Astrocyte of the cerebellum (primary cell): ENCODE results near the gene ANKRD11.
A peak's percentile ranks its signal among the peaks of the same experiment; 100 is the strongest.

Source experiments
- DNase-seq: peaks from one replicate; pipeline ENCODE4 v3.0.0-alpha.2; 2011; ENCODE audit warnings: low read depth
- H3K4me3 ChIP-seq: 2 replicates; pipeline ENCODE4 v1.5.1; 2011; ENCODE audit warnings: mild to moderate bottlenecking, low read depth, low read length, moderate library complexity
- in situ Hi-C: cut with HindIII; loops from 2 replicates; pipeline ENCODE4 v1.10.0; 2017; ENCODE audit warnings: low sequenced_read_pairs
- TF ChIP-seq, protein P1 (sequence below): IDR thresholded peaks from 2 replicates; pipeline ENCODE4 v1.5.1; 2012; ENCODE audit warnings: low read length, low read depth, moderate library complexity, mild to moderate bottlenecking; ENCODE audit errors: missing control alignments

The ANKRD11 gene

DNA sequence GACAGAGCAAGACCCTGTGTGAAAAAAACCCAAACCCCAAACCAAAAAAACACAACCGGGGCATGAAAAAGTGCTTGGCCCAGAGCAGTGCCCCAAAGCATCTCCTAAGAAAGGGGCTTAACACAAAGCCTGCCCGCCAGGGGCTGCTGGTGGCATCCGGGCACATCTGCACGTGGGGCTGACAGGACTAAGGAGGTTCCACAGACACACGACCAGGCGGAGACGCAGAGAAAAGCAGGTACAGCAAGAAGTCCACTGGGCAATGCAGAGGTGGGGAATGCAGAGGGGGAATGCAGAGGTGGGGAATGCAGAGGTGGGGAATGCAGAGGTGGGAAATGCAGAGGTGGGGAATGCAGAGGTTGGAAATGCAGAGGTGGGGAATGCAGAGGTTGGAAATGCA lies 163.6 kb downstream of the ANKRD11 start:
- no peak overlapping the region for H3K4me3 ChIP-seq
- TF ChIP-seq, protein P1, sequence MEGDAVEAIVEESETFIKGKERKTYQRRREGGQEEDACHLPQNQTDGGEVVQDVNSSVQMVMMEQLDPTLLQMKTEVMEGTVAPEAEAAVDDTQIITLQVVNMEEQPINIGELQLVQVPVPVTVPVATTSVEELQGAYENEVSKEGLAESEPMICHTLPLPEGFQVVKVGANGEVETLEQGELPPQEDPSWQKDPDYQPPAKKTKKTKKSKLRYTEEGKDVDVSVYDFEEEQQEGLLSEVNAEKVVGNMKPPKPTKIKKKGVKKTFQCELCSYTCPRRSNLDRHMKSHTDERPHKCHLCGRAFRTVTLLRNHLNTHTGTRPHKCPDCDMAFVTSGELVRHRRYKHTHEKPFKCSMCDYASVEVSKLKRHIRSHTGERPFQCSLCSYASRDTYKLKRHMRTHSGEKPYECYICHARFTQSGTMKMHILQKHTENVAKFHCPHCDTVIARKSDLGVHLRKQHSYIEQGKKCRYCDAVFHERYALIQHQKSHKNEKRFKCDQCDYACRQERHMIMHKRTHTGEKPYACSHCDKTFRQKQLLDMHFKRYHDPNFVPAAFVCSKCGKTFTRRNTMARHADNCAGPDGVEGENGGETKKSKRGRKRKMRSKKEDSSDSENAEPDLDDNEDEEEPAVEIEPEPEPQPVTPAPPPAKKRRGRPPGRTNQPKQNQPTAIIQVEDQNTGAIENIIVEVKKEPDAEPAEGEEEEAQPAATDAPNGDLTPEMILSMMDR = no peak
- DNase-seq = no peak
- in situ Hi-C loops = loop anchor here (25.0 kb wide), 1 partner anchor 186 kb away; the partner anchor contains the start of gene SPG7

DNA sequence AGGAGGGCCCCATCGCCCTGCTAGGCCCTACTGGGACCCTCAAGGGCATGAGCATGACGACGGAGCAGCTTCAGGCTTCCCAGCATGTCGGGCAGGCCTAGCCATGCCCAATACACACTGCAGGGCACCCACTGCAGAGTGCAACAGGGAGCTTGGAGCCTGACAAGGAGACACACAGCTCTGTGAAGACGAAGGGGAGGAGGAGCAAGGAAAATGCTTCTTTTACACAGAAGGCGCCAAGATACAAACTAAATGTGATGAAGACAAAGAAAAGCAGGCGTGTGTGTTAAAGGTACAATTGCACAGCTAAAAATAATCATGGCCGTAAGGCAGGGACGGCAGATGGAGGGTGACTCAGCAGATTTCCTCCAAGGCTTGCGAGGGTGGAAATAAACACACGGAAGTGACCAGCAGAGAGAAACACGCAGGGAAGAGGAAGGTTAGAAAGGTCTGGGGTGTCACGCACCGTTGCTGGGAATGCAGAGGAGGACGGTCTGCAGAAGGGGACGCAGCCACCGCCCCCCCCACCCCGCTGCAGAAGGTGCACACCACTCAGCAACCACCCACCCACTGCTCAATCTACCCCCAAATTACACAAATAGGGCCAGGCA lies 164.4 kb downstream of the ANKRD11 start:
- TF ChIP-seq, protein P1 = no peak
- in situ Hi-C loops = loop anchor here (25.0 kb wide), 1 partner anchor 186 kb away; the partner anchor contains the start of gene SPG7
- DNase-seq = no peak

DNA sequence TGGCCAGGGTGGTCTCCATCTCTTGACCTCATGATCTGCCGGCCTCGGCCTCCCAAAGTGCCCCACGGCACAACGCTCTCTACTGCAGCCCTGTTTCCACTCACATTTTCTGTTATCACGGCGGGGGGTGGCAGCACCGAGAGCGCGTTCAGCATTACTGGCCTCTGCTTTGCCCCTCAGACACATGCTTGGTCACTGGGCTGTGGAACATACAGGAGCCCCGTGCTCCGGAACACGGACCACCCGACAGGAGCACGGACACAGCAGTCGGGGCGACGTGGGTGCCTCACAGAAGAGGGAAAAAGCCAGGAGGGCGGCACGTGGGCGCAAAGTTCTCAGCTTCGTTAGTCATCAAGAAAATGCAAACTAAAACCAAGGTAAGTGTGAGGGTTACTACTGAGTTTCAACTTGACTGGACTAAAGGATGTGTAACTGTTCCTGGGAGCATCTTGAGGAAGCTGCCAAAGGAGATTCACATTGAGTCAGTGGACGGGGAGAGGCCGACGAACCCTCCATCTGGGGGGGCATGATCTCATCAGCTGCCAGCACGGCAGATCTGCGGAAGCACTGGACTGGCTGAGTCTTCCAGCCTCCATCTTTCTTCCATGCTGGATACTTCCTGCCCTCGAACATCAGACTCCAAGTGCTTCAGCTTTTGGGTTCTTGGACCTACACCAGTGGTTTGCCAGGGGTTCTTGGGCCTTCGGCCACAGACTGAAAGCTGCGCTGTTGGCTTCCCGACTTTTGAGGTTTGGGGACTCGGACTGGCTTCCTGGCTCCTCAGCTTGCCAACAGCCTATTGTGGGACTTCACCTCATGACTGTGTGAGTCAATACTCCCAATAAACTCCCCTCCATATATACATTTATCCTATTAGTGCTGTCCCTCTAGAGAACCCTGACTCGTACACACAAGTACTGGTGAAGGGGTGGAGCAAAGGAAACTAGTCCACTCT lies 166.0 kb downstream of the ANKRD11 start:
- H3K4me3 ChIP-seq = no peak overlapping the region
- in situ Hi-C loops = loop anchor here (25.0 kb wide), 1 partner anchor 188 kb away; the partner anchor contains the start of gene SPG7
- TF ChIP-seq, protein P1 = no peak
- peak; percentile 48 for DNase-seq

More for the DNA sequence above, 164.4 kb downstream of the ANKRD11 start:
- no peak overlapping the region for H3K4me3 ChIP-seq

DNA sequence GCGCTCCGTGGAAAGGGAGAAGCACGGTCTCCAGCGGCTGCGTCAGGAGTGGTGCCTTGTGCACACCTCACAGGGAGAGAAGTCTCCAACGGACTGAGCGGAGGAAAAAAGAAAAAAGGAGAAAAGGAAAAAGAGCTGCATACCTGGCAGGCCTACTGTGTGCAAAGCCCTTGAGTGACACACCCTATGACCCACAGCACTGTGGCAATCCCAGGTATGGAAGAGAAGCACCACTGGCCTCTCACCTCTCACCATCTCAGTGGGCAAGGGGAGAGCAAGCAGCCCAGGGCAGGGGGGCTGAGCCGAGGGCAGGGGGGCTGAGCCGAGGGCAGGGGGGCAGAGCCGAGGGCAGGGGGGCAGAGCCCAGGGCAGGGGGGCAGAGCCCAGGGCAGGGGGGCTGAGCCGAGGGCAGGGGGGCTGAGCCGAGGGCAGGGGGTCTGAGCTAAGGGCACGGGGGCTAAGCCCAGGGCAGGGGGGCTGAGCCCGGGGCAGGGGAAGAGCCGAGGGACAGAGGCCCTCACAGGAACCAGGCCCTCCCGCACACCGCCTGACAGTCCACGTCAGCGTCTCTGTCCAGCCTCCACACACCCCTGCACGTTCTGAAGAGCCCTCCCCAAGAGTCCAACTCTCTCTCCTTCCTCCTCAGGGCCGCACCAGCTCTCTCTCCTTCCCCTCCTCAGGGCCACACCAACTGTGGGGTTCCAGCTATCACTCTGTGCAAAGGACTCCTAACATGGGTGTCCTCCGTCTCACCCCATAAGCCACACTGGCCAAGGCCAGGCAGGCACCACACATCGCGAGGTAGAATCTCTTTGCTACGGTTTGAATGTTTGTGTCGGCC lies 167.0 kb downstream of the ANKRD11 start:
- TF ChIP-seq, protein P1 = no peak
- in situ Hi-C loops = no loop called here
- DNase-seq = no peak
- H3K4me3 ChIP-seq = no peak overlapping the region

DNA sequence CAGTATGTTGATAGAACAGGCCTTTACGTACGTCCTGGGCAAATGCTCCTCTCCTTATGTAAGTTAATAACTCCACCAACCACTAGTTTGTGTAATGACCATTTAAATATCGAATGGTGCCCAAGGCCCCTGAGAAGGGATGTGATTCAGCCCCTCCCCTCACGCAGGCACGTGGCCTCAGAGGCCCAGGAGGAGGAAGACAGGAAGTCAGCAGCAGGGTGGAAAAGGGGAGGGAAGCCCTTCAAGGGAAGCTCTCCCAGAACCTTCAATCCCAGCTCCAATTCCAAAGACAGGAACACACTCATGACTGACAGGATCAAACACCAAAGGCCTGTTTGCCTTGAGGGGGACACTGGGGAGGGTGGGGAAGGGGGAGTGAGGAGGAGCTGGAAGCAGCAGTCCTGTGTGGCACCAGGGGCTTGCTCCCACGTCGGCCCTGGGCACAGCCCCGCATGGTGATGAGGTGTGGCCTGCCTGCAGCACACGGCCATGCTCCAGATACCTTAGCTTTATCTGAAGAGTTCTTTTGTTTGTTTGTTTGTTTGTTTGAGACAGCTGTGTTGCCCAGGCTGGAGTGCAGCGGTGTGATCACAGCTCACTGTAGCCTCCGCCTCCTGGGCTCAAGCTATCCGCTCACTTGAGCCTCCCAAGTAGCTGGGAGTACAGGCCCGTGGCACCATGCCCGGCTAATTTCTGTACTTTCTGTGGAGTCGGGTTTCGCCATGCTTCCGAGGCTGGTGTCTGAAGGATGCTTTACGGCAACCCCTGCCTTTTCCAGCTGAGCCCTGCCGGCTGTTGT lies 167.8 kb downstream of the ANKRD11 start:
- no peak overlapping the region for H3K4me3 ChIP-seq
- TF ChIP-seq, protein P1 = no peak
- in situ Hi-C loops = no loop called here
- DNase-seq = peak; percentile 69
